GM18861 (cell line): ENCODE data around the gene LRCH2.

ENCODE experiments used
- ATAC-seq: cut with Tn5 transposase; IDR thresholded peaks from one replicate; pipeline ENCODE4 v1.9.1; 2021; ENCODE audit not compliant: unreplicated experiment

The LRCH2 gene

GRCh38 chrX:115068896-115069295 is 165.0 kb downstream of the LRCH2 start:
- ATAC-seq: no peak

- ATAC-seq: no peak
Measured at GRCh38 chrX:115067812-115068211, 166.1 kb downstream of the LRCH2 start.

- ATAC-seq: no peak
Measured at GRCh38 chrX:115065304-115065703, 168.6 kb downstream of the LRCH2 start.
